Measurements from ENCODE around the gene METTL24.
"Not testable (repeated sequence)": the region's sequence is repeated elsewhere in the genome, so short reads cannot be mapped to it uniquely, and the experiment has no call there.

The METTL24 gene

DNA sequence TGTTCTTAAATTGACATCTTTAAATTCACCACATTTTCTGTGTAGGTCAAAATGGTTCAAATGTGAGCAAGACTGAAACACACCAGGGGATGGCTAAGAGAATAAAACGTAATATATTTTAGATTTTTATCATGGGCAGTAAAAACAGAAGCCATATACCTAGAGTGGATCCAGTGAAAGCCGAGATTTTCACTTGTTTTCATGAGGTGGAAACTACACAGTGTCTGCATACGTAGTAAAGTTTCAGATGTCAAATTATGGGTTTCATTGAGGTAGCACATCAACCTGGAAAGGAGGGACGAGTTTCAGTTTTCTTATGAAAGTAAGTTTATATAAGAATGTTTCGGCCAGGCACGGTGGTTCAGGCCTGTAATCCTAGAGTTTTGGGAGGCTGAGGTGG lies 25.9 kb downstream of the METTL24 start:
- DNase-seq, result no peak

GRCh38 chr6:110331816-110332215 lies 26.3 kb downstream of the METTL24 start:
- DNase-seq, result no peak

DNA sequence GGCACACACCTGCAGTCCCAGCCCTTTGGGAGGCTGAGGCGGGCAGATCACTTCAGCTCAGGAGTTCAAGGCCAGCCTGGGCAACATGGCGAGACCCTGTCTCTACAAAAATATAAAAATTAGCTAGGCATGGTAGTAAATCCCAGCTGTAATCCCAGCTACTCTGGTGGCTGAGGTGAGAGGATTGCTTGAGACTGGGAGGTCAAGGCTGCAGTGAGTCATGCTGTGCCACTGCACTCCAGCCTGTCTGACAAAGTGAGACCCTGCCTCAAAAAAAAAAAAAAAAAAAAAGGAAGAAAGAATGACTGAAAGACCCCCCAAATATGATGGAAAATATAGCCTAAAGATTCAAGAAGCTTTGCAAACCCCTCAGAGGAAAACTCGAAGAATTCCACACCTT lies 26.8 kb downstream of the METTL24 start:
- no peak for DNase-seq

- no peak for DNase-seq
These were observed 28.3 kb downstream of the METTL24 start for GRCh38 chr6:110329714-110330436.

DNA sequence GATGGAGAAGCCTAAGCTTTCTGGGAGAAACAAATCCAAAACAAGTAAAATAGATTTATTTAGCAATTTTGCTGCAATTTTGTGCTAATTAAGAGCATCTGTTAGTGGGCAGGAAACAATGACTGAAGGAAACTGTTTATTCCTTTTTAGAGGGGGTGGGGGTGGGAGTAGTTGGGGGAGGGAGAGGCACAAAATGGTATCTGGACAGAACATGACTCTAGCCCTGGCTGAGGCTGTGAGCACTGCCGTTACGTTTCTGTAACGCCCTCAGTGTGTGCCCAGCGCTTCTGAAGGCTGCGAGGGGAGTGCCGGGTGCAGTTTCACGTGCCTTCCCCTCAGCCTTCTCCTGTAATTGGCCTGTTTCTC lies 28.8 kb downstream of the METTL24 start:
- DNase-seq, result no peak

GRCh38 chr6:110328259-110328658 lies 29.9 kb downstream of the METTL24 start:
- no peak for DNase-seq

DNA sequence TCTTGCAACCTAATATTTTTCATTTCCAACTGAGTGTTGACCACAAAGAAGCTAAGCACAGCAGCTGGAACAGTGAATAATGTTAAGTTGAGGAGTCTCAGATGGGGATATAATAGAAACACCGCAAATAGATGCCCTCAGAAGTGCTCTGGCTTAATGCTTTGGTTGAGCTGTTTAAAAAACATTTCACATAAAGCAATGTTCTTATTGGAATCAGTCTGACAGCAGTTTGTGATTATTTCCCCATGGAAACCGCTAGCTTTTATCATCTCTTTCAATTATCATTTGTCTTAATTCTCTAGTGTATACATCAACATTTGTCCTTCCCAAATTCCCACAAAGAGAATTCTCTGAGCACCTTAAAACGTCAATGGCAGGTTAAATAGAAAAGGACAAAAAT lies 30.8 kb downstream of the METTL24 start:
- DNase-seq, result no peak

GRCh38 chr6:110326609-110327008 lies 31.5 kb downstream of the METTL24 start:
- no peak for DNase-seq

DNA sequence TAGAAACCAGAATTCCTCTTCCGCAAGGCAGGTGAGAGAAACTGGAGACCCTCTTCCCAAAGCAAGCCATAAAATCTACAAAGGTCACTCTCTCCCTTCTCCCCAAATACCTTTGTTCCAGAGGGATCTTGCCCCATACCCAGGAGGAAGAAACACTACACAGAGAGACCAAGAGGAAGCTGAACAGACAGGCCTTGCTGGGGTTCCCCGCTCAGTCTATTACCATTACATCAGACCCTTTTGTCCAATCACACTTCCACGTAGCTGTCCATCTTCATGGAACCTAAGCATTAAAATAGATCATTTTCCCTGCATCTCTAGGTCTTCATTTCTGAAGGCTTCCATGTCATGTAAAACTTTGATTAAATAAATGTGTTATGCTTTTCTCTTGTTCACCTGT lies 32.1 kb downstream of the METTL24 start:
- no peak for DNase-seq

DNA sequence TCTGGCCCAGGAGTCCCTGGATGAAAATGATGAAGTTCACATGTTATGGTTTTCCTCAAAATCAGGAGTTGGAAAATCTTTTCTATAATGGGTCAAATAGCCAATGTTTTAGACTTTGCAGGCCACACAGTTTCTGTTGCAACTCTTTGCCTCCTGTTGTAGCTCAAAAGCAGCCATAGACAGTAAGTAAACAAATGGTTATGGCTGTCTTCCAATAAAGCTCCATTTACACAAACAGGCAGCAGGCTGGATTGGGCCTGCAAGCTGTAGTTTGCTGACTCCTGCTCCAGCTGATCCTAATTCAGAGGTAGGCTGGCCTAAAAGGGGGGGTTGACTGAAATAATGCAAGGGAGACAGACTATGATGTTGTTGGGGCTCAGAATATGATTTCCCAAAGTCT lies 33.0 kb downstream of the METTL24 start:
- peak; percentile 2 for DNase-seq

GRCh38 chr6:110324548-110324947 lies 33.6 kb downstream of the METTL24 start:
- DNase-seq, result no peak

- DNase-seq, result no peak
These were observed 34.9 kb downstream of the METTL24 start for GRCh38 chr6:110323258-110323657.

DNA sequence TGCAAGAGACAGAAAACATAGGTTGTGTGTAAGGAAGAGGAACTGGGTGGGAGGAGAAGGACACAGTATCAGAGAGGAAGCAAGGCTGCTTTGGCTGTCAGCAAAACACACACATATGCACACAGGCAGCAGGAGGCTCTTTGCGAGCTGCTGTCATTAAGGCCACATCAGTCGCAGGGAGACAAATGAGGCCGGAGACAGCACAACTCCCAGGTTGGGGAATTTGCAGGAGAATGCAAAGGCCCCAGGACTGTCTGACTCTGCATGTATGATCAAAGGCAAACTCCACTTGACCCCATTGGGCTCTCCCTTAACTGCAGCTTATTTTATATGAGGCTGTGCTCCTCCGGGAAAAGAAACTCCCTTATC lies 35.3 kb downstream of the METTL24 start:
- no peak for DNase-seq

- DNase-seq, result no peak
These were observed 35.8 kb downstream of the METTL24 start for GRCh38 chr6:110322151-110322873.

DNA sequence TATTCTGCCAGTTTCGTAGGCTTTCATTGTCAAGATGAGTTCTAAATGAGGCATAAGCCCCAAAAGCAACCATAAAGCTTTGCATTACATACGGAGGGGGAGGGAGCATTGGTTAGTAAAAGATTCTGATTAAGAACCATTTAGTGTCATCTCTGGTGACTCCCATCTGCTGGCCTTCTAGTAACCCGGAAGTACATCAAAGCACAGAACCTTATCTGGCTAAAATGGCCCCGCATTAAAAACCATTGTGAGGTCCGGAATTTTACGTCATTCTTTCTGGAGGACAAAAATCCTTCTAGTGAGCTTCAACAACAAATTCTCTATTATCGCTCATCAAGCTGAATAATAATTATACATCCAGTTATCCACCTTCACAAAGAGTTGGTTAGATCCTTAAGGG lies 37.8 kb downstream of the METTL24 start:
- no peak for DNase-seq

- no peak for DNase-seq
These were observed 38.3 kb downstream of the METTL24 start for GRCh38 chr6:110319843-110320242.

DNA sequence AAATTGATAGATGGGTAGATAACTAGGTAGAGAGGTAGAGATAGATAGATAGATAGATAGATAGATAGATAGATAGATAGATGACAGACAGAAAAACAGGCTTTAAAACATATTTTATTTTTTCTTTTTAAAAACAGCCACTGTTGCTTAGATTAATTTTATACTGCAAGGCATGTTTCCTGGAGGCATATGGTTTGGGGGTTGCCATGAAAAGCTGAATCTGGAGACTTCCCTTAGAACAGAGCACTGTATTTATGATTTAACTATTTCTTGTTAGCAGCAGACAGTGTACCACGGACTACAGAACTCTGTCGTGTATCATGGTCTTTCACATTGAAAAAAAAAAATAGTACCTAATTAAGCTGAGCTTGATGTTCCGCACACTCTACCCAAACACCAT lies 38.8 kb downstream of the METTL24 start:
- no peak for DNase-seq

GRCh38 chr6:110318971-110319370 lies 39.2 kb downstream of the METTL24 start:
- DNase-seq, result no peak

GRCh38 chr6:110317646-110318045 lies 40.5 kb downstream of the METTL24 start:
- no peak for DNase-seq

DNA sequence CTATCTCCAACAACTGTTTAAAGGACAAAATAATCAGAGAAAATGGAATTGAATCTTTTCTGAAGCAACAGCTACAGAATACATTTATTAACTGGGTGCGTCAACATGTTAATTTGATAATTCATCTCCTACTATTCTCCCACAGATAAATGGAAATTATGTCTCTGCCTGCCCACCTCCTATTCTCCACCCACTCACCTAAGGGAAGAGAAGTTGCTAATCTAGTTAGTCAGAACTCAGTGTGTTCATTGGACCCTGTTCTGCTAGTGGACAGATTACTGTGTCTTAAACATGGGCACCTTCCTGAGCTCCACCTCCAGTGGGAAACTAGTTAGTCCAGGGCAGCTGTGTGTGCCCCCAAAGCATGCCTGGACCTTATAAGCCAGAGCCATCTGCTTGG lies 41.0 kb downstream of the METTL24 start:
- DNase-seq, result no peak

GRCh38 chr6:110315869-110316398 lies 42.2 kb downstream of the METTL24 start:
- DNase-seq, result no peak

DNA sequence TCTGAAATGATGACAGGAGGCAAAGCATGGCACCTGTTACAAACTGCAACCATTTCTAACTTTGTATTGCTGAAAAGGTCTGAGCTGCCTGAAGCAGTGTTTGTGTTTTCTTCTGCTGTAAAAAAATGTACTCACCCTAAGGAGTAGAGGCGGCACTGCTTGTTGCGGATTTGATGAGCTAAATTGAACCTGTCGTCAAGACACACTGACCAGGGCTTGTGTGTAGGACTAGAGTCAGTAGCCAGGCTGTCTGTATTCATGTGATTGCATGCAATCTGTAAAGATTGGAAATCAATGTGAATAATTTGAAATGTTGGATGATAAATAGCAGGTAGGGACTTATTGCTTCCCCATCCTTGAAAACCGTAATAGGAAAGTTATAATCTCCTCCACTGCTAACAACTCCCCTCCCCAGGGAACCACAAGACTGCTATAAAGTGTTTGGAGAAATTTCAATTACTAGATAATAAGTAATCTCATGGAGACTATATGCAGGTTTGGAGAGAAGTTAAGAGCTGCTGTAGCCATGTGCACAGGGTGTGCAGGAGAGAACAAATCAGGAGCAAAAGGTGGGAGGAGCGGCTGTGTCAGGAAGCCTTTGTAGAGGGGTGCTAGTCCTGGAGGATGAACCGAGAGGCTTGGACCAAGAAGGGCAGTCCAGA lies 42.8 kb downstream of the METTL24 start:
- no peak for DNase-seq

DNA sequence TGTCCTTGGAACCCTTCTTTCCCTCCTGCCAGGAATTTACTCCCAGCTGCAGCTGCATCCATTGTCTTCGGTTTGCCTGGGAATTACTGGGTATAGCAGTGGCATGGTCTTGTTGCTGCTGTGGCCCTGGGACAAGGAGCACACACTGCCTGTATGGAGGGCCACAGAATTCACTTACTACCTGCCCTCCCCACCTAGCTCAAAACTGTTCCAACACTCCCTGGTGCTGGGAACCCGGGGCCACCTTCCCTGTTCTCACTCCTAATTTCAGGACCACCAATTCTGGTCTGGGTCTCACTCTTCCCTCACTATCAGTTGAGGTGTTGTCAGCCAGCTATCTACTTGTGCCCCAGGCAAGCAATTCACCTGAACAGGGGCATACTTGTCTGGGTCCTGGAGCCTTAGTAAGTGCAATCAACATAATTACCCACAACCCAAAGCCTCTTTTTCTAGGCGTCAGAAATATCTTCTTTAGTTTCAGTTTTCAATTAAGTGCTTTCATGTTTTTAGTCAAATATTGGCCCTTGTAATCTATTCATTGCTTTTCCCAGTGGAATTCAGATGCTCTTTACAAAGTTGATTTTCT lies 47.2 kb downstream of the METTL24 start:
- DNase-seq, result no peak

DNA sequence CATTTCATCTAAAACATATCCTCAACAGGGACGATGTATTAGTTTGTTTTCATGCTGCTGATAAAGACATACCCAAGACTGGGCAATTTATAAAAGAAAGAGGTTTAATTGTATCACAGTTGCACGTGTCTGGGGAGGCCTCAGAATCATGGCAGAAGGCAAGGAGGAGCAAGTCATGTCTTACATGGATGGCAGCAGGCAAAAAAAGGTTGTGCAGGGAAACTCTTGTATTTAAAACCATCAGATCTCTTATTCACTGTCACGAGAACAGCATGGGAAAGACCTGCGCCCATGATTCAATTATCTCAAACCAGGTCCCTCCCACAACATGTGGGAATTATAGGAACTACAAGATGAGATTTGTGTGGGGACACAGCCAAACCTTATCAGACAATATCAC lies 48.7 kb downstream of the METTL24 start:
- DNase-seq, result not testable (repeated sequence)

All from NCI-H748 treated with DMSO at 0.1 percent for 48 hours (cell line).